NCI-H128 (cell line): ENCODE measurements around the gene SERPINB12.

Experiments
- DNase-seq: peaks from one replicate; lab custom pipeline; 2025; ENCODE audit not compliant: unreplicated experiment; lab: John Stamatoyannopoulos, UW

SERPINB12 gene

GRCh38 chr18:63592471-63592870 is 50.3 kb downstream of the SERPINB12 start:
- DNase-seq: no peak

- DNase-seq: no peak
Measured at GRCh38 chr18:63596964-63597363, 54.8 kb downstream of the SERPINB12 start.

GRCh38 chr18:63603355-63603754 is 61.2 kb downstream of the SERPINB12 start:
- DNase-seq: no peak

- no peak for DNase-seq
Measured at GRCh38 chr18:63603772-63604171, 61.6 kb downstream of the SERPINB12 start.

GRCh38 chr18:63604791-63605567 is 62.8 kb downstream of the SERPINB12 start:
- no peak for DNase-seq

GRCh38 chr18:63606526-63606925 is 64.4 kb downstream of the SERPINB12 start:
- no peak for DNase-seq

GRCh38 chr18:63613420-63613819 is 71.3 kb downstream of the SERPINB12 start:
- DNase-seq: no peak

- DNase-seq: no peak
Measured at GRCh38 chr18:63617049-63617914, 75.1 kb downstream of the SERPINB12 start.

GRCh38 chr18:63617915-63618234 is 75.7 kb downstream of the SERPINB12 start:
- DNase-seq: no peak
